ENCODE data around the gene HILPDA. TPM values are rescaled to one million over a fixed set of nuclear protein-coding genes. Genes with fewer than 3 reads are reported as not detected.
A peak's percentile ranks its signal among the peaks of the same experiment; 100 is the strongest.

HILPDA gene
- total RNA-seq, 1 donor, result 13.8 TPM

DNA sequence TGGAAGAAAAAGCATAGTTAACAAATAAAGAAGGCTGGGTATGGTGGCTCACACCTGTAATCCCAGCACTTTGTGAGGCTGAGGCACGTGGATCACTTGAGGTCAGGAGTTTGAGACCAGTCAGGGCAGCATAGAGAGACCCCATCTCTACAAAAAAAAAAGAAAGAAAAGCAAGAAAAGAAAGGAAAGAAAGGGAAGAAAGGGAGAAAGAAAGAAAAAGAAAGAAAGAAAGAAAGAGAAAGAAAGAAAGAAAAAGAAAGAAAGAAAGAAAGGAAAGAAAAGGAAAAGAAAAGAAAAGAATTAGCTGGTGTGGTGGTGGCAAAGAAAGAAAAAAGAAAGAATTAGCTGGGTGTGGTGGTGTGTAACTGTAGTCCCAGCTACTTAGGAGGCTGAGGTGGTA lies 3.1 kb upstream of the HILPDA start:
- H3K4me3 ChIP-seq (ENCODE audit: insufficient read depth, low read length), result no peak overlapping the region
- H3K9me3 ChIP-seq (ENCODE audit: low read depth, low read length), result no peaks in the 10 kb centered on the region
- no peak overlapping the region for H3K4me2 ChIP-seq (ENCODE audit: insufficient read depth, low read length)
- no peaks in the 10 kb centered on the region for H3K36me3 ChIP-seq (ENCODE audit: insufficient read depth, low read length)
- TF ChIP-seq, protein P1, sequence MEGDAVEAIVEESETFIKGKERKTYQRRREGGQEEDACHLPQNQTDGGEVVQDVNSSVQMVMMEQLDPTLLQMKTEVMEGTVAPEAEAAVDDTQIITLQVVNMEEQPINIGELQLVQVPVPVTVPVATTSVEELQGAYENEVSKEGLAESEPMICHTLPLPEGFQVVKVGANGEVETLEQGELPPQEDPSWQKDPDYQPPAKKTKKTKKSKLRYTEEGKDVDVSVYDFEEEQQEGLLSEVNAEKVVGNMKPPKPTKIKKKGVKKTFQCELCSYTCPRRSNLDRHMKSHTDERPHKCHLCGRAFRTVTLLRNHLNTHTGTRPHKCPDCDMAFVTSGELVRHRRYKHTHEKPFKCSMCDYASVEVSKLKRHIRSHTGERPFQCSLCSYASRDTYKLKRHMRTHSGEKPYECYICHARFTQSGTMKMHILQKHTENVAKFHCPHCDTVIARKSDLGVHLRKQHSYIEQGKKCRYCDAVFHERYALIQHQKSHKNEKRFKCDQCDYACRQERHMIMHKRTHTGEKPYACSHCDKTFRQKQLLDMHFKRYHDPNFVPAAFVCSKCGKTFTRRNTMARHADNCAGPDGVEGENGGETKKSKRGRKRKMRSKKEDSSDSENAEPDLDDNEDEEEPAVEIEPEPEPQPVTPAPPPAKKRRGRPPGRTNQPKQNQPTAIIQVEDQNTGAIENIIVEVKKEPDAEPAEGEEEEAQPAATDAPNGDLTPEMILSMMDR (IDR thresholded peaks at IDR 0.05; ENCODE audit: extremely low read depth, low read depth, low read length), result no peak
- DNase-seq (ENCODE audit: insufficient read length, low spot score, missing footprints), result no peak
- H2AFZ ChIP-seq (ENCODE audit: low read length), result no peak overlapping the region
- H3K79me2 ChIP-seq (ENCODE audit: insufficient read depth, low read length), result peaks cover 18% of the 10 kb centered on the region
- H3K4me1 ChIP-seq (ENCODE audit: insufficient read depth, low read length), result peaks cover 30% of the 10 kb centered on the region
- H3K27ac ChIP-seq (ENCODE audit: low read depth, low read length), result no peak overlapping the region
- no peaks in the 10 kb centered on the region for H3K27me3 ChIP-seq (ENCODE audit: insufficient read depth, low read length)
- H4K20me1 ChIP-seq (ENCODE audit: insufficient read depth, low read length), result peaks cover 11% of the 10 kb centered on the region

DNA sequence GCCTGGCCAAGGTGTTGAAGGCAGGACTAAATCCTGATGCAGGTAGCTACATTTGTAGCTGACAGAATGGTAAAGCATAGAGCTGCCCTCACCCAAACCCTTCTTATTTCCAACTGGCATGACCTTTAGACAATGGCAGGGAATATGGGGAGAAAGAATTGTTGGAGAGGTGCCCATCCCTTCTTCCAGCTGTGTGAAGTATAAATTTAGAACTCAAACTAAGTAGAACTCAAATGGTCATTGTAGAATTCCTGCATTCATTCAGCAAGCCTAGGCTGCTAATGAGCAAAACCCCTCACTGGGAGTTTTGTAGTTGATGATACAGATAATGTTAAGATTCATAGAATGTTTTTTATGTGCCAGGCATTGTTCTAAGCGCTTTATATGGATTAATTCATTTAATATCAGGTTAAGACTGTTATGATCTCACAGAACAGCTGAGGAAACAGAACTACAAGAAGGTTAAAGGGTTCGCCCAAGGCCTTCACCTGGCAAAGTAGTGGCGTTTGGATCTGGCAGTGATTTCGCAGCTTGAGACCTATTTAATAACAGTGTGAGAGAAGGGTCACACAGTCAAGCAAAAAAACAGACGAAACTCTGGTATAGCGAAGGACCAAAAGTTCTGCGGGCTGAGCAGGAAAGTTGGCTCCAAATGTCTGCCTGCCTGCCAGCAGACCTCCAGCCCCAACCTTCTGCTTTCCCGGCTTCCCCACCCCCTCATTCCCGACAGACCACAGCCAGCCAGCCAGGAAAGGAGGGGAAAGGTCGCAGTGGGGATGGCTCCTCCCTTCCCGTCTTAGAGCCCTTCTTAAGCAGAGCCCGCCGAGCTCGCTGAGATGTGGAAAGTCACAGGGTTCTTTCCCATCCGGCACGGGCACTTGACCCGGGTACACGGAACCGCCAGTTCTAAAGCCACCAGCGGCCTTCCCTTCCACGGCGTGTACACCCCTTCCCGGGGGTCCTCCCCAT lies 1.6 kb upstream of the HILPDA start:
- Histone ChIP-seq H3K27ac (ENCODE audit: low read depth, low read length) (peak overlapping the region; percentile 96), H3K4me3 (ENCODE audit: insufficient read depth, low read length) (peak overlapping the region; percentile 34), H3K9me3 (ENCODE audit: low read depth, low read length) (no peaks in the 10 kb centered on the region), H2AFZ (ENCODE audit: low read length) (peak overlapping the region; percentile 71), H3K79me2 (ENCODE audit: insufficient read depth, low read length) (peaks cover 26% of the 10 kb centered on the region), H3K4me2 (ENCODE audit: insufficient read depth, low read length) (peak overlapping the region; percentile 99), H3K36me3 (ENCODE audit: insufficient read depth, low read length) (peaks cover 7% of the 10 kb centered on the region), H3K4me1 (ENCODE audit: insufficient read depth, low read length) (peaks cover 35% of the 10 kb centered on the region), H4K20me1 (ENCODE audit: insufficient read depth, low read length) (peaks cover 16% of the 10 kb centered on the region), H3K27me3 (ENCODE audit: insufficient read depth, low read length) (no peaks in the 10 kb centered on the region)
- peak; percentile 91 for DNase-seq (ENCODE audit: insufficient read length, low spot score, missing footprints)
- TF ChIP-seq, protein P1 (IDR thresholded peaks at IDR 0.05; ENCODE audit: extremely low read depth, low read depth, low read length), result no peak

DNA sequence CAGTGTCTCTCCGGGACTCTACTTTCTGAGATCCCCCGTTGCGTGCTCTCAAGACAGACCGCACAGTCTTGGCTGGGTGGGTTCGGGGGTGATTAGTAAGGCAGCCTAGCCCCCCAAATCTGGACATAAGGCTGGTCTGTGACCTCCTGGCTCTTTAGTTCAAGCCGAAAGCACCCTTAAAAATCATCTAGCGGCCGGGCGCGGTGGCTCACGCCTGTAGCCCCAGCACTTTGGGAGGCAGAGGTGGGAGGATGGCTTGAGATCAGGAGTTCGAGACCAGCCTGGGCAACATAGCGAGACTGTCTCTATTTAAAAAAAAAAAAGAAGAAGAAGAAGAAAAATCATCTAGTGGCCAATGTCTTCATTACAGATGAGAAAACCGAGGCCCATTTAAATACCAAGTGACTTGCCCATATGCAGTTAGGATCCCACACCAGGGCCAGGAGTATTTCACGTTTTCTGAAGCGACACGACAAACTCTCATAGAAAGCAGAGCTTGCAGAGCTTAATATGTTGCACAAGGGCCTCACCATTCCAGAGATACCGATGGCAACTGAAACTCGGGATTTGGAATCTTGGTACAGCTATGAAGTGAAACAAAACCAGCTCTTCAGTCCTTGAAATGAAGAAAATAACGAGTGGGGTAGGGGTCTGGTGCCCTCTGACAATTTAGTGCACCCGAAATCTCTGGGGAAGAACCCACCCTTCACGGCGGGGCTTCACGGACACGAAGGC lies 703 bp upstream of the HILPDA start:
- H4K20me1 ChIP-seq (ENCODE audit: insufficient read depth, low read length), result peaks cover 24% of the 10 kb centered on the region
- TF ChIP-seq, protein P1 (IDR thresholded peaks at IDR 0.05; ENCODE audit: extremely low read depth, low read depth, low read length), result no peak
- peak overlapping the region; percentile 99 for H3K4me2 ChIP-seq (ENCODE audit: insufficient read depth, low read length)
- H3K79me2 ChIP-seq (ENCODE audit: insufficient read depth, low read length), result peaks cover 33% of the 10 kb centered on the region
- no peaks in the 10 kb centered on the region for H3K9me3 ChIP-seq (ENCODE audit: low read depth, low read length)
- H3K27ac ChIP-seq (ENCODE audit: low read depth, low read length), result peak overlapping the region; percentile 96
- H3K36me3 ChIP-seq (ENCODE audit: insufficient read depth, low read length), result peaks cover 7% of the 10 kb centered on the region
- peaks cover 35% of the 10 kb centered on the region for H3K4me1 ChIP-seq (ENCODE audit: insufficient read depth, low read length)
- no peaks in the 10 kb centered on the region for H3K27me3 ChIP-seq (ENCODE audit: insufficient read depth, low read length)
- peak overlapping the region; percentile 89 for H2AFZ ChIP-seq (ENCODE audit: low read length)
- DNase-seq (ENCODE audit: insufficient read length, low spot score, missing footprints), result peak; percentile 85
- H3K4me3 ChIP-seq (ENCODE audit: insufficient read depth, low read length), result peak overlapping the region; percentile 97

Data from osteoblast (primary cell).